H9 (cell line): ENCODE data around the gene ZCCHC4. TPM values are rescaled to one million over a fixed set of nuclear protein-coding genes. Genes with fewer than 3 reads are reported as not detected.

Experiments used
- DNase-seq: peaks from one replicate; pipeline ENCODE4 v3.0.0-alpha.2; 2017
- H2AFZ ChIP-seq: one replicate; pipeline ENCODE4 v1.6.1; 2013; ENCODE audit warnings: mild to moderate bottlenecking, low read length, control low read depth, moderate library complexity
- H2AK5ac ChIP-seq: 2 replicates; pipeline ENCODE4 v1.6.1; 2013; ENCODE audit warnings: low read length, control low read depth, mixed read lengths; ENCODE audit not compliant: insufficient read length
- H2BK120ac ChIP-seq: one replicate; pipeline ENCODE4 v1.6.1; 2013; ENCODE audit warnings: low read depth, mild to moderate bottlenecking, low read length, control low read depth, inconsistent platforms; ENCODE audit not compliant: poor library complexity, severe bottlenecking
- H2BK12ac ChIP-seq: 2 replicates; pipeline ENCODE4 v1.6.1; 2013; ENCODE audit warnings: low read length, control low read depth, mixed read lengths, low read depth; ENCODE audit not compliant: insufficient read length
- H2BK15ac ChIP-seq: 2 replicates; pipeline ENCODE4 v1.6.1; 2013; ENCODE audit warnings: low read depth, low read length, control low read depth
- H2BK20ac ChIP-seq: one replicate; pipeline ENCODE4 v1.6.1; 2013; ENCODE audit warnings: low read depth, mild to moderate bottlenecking, low read length, control low read depth, inconsistent platforms; ENCODE audit not compliant: poor library complexity, severe bottlenecking
- H2BK5ac ChIP-seq: 2 replicates; pipeline ENCODE4 v1.6.1; 2013; ENCODE audit warnings: low read length, control low read depth, mixed read lengths; ENCODE audit not compliant: insufficient read length
- H3K14ac ChIP-seq: 2 replicates; pipeline ENCODE4 v1.6.1; 2013; ENCODE audit warnings: low read length, control low read depth; ENCODE audit not compliant: insufficient read depth
- H3K18ac ChIP-seq: 2 replicates; pipeline ENCODE4 v1.6.1; 2013; ENCODE audit warnings: low read depth, mild to moderate bottlenecking, mixed read lengths, low read length, control low read depth; ENCODE audit not compliant: insufficient read length
- H3K23ac ChIP-seq: 2 replicates; pipeline ENCODE4 v1.6.1; 2013; ENCODE audit warnings: low read length, control low read depth, mixed read lengths, low read depth; ENCODE audit not compliant: insufficient read length
- H3K23me2 ChIP-seq: 2 replicates; pipeline ENCODE4 v1.6.1; 2013; ENCODE audit warnings: low read depth, mild to moderate bottlenecking, mixed read lengths, low read length, control low read depth; ENCODE audit not compliant: insufficient read length, poor library complexity, severe bottlenecking
- H3K27ac ChIP-seq: 2 replicates; pipeline ENCODE4 v1.5.1; 2013; ENCODE audit warnings: low read length, control low read depth, mixed read lengths, low read depth; ENCODE audit not compliant: insufficient read length
- H3K27me3 ChIP-seq: 2 replicates; pipeline ENCODE4 v1.6.1; 2013; ENCODE audit warnings: low read length, control low read depth, inconsistent platforms; ENCODE audit not compliant: insufficient read depth
- H3K4ac ChIP-seq: 2 replicates; pipeline ENCODE4 v1.6.1; 2013; ENCODE audit warnings: low read depth, mild to moderate bottlenecking, control low read depth, inconsistent platforms, low read length, moderate library complexity
- H3K4me1 ChIP-seq: 2 replicates; pipeline ENCODE4 v1.6.1; 2013; ENCODE audit warnings: low read length, control low read depth, inconsistent platforms; ENCODE audit not compliant: insufficient read depth
- H3K4me2 ChIP-seq: 2 replicates; pipeline ENCODE4 v1.6.1; 2013; ENCODE audit warnings: low read length, control low read depth, mixed read lengths; ENCODE audit not compliant: insufficient read length, insufficient read depth
- H3K56ac ChIP-seq: 2 replicates; pipeline ENCODE4 v1.6.1; 2013; ENCODE audit warnings: low read depth, mild to moderate bottlenecking, mixed read lengths, low read length, control low read depth; ENCODE audit not compliant: insufficient read length
- H3K79me1 ChIP-seq: 2 replicates; pipeline ENCODE4 v1.6.1; 2013; ENCODE audit warnings: low read depth, mild to moderate bottlenecking, moderate library complexity, low read length, control low read depth, inconsistent platforms; ENCODE audit not compliant: insufficient read depth, poor library complexity, severe bottlenecking
- H3K79me2 ChIP-seq: 2 replicates; pipeline ENCODE4 v1.6.1; 2013; ENCODE audit warnings: low read length, control low read depth, inconsistent platforms; ENCODE audit not compliant: insufficient read depth
- H3K9ac ChIP-seq: 2 replicates; pipeline ENCODE4 v1.6.1; 2013; ENCODE audit warnings: low read length, control low read depth, mixed read lengths; ENCODE audit not compliant: insufficient read length; ENCODE audit errors: extremely low read depth
- H3K9me3 ChIP-seq: one replicate; pipeline ENCODE4 v1.6.1; 2013; ENCODE audit warnings: low read depth, low read length, inconsistent platforms; ENCODE audit not compliant: control insufficient read depth
- H3T11ph ChIP-seq: one replicate; pipeline ENCODE4 v1.6.1; 2013; ENCODE audit warnings: mild to moderate bottlenecking, low read length, control low read depth, inconsistent platforms
- H4K20me1 ChIP-seq: one replicate; pipeline ENCODE4 v1.6.1; 2013; ENCODE audit not compliant: control insufficient read depth, insufficient read length, insufficient read depth
- H4K5ac ChIP-seq: 2 replicates; pipeline ENCODE4 v1.6.1; 2013; ENCODE audit warnings: low read depth, mild to moderate bottlenecking, mixed read lengths, low read length, control low read depth; ENCODE audit not compliant: insufficient read length
- H4K8ac ChIP-seq: replicated peaks from 2 replicates; pipeline ENCODE4 v1.6.1; 2013; ENCODE audit warnings: low read length, control low read depth, mixed read lengths, low read depth; ENCODE audit not compliant: insufficient read length
- H4K91ac ChIP-seq: 2 replicates; pipeline ENCODE4 v1.6.1; 2013; ENCODE audit warnings: low read depth, mild to moderate bottlenecking, moderate library complexity, mixed read lengths, low read length, control low read depth; ENCODE audit not compliant: insufficient read length
- H3K27ac Mint-ChIP-seq, 3 experiments: 2 replicates in 2 of 3; 3 replicates in 1 of 3; pipeline ENCODE4 v1.8.0; 2020 to 2021; ENCODE audit warnings: mixed read lengths in 3 of 3, mild to moderate bottlenecking in 1 of 3, moderate library complexity in 1 of 3
- H3K27me3 Mint-ChIP-seq: 2 replicates; pipeline ENCODE4 v1.8.0; 2021; ENCODE audit warnings: low read depth, mild to moderate bottlenecking, moderate library complexity, mixed read lengths
- H3K36me3 Mint-ChIP-seq, 3 experiments: 2 replicates in 2 of 3; 3 replicates in 1 of 3; pipeline ENCODE4 v1.8.0; 2020 to 2021; ENCODE audit warnings: low read depth in 3 of 3, mixed read lengths in 3 of 3; ENCODE audit not compliant: insufficient read depth in 1 of 3
- H3K4me1 Mint-ChIP-seq, 2 experiments: 2 replicates each; pipeline ENCODE4 v1.8.0; 2020; ENCODE audit warnings: mixed read lengths in 2 of 2
- H3K4me3 Mint-ChIP-seq, 2 experiments: 2 replicates in 1 of 2; 3 replicates in 1 of 2; pipeline ENCODE4 v1.8.0; 2020 to 2021; ENCODE audit warnings: mild to moderate bottlenecking in 2 of 2, mixed read lengths in 2 of 2, moderate library complexity in 1 of 2
- H3K9me3 Mint-ChIP-seq, 2 experiments: 2 replicates in 1 of 2; 3 replicates in 1 of 2; pipeline ENCODE4 v1.8.0; 2020; ENCODE audit warnings: mild to moderate bottlenecking in 2 of 2, mixed read lengths in 2 of 2, moderate library complexity in 1 of 2
- CTCF ChIP-seq: fragments of 200-600 bp; sonication (generic); conservative IDR thresholded peaks from 3 replicates; pipeline ENCODE4 v1.8.0; 2021; ENCODE audit warnings: antibody characterized with exemption, mild to moderate bottlenecking
- WGBS: extraction: QIAGEN DNeasy Blood & Tissue Kit; methylation state at CpG from one replicate; pipeline ENCODE4 v1.1.7; 2013; ENCODE audit warnings: missing lambda C conversion rate, low lambda C conversion rate, mixed read lengths; ENCODE audit not compliant: insufficient read length; ENCODE audit errors: extremely low coverage; 5-methylcytosine and 5-hydroxymethylcytosine counted together
- total RNA-seq: library from RNA; stranded (reverse); gene quantifications from 2 replicates; pipeline ENCODE4 v1.2.1, GENCODE V29; 2021

The ZCCHC4 gene
- total RNA-seq, 1 experiment from 2014 or later = 6.8 TPM

- no peak overlapping the region for H3K4me3 Mint-ChIP-seq
- Histone ChIP-seq H3K23ac (no peak overlapping the region), H4K20me1 (no peaks in the 10 kb centered on the region), H4K91ac (no peak overlapping the region), H4K8ac (no peak overlapping the region), H3K79me1 (no peaks in the 10 kb centered on the region), H3K14ac (no peak overlapping the region), H3K4me1 (no peaks in the 10 kb centered on the region), H3K18ac (no peak overlapping the region), H2AK5ac (no peak overlapping the region), H3K4me2 (no peak overlapping the region), H2BK20ac (no peak overlapping the region), H4K5ac (no peak overlapping the region), H3T11ph (no peak overlapping the region), H2BK12ac (no peak overlapping the region), H2BK120ac (no peak overlapping the region), H3K9ac (no peak overlapping the region), H3K4ac (no peak overlapping the region), H2AFZ (no peak overlapping the region), H3K23me2 (no peaks in the 10 kb centered on the region), H2BK5ac (no peak overlapping the region), H3K27me3 (no peaks in the 10 kb centered on the region), H3K9me3 (no peaks in the 10 kb centered on the region), H2BK15ac (no peak overlapping the region), H3K27ac (no peak overlapping the region), H3K79me2 (no peaks in the 10 kb centered on the region), H3K56ac (no peak overlapping the region)
- DNase-seq = no peak
- H3K36me3 Mint-ChIP-seq = peaks cover 21 to 31% (median 28%) of the 10 kb centered on the region in 3 experiments; a peak in 6 of 7 replicates
- no peaks in the 10 kb centered on the region for H3K4me1 Mint-ChIP-seq
- TF ChIP-seq CTCF = no peak
- H3K27me3 Mint-ChIP-seq = no peaks in the 10 kb centered on the region
- H3K27ac Mint-ChIP-seq = no peak overlapping the region; a peak in 1 of 7 replicates
- peaks cover 13 to 14% of the 10 kb centered on the region in 2 experiments for H3K9me3 Mint-ChIP-seq
- WGBS = no CpG with 5 or more reads among the region's 14 CpGs
Measured at GRCh38 chr4:25358515-25359275, 46.1 kb downstream of the ZCCHC4 start.
